GM23248 (cell line): ENCODE results near the gene OR5B12.

Source experiments
- EZH2 ChIP-seq: fragments of 200-600 bp; sonication (generic); IDR thresholded peaks from 2 replicates; pipeline ENCODE4 v1.6.1; 2018; ENCODE audit warnings: antibody characterized with exemption, mild to moderate bottlenecking; ENCODE audit not compliant: insufficient read depth, poor library complexity, severe bottlenecking
- EZH2phosphoT487 ChIP-seq: fragments of 200-600 bp; sonication (generic); IDR thresholded peaks from 2 replicates; pipeline ENCODE4 v1.6.1; 2018; ENCODE audit warnings: antibody characterized with exemption, moderate library complexity, mild to moderate bottlenecking, low read depth; ENCODE audit not compliant: insufficient read depth

- no peak for TF ChIP-seq EZH2
- TF ChIP-seq EZH2phosphoT487, result no peak
Measured at GRCh38 chr11:58446294-58446693, 4.3 kb upstream of the OR5B12 start.
